ENCODE data around the gene TCP10L.

GRCh38 chr21:32566741-32567389 is 18.5 kb downstream of the TCP10L start:
- TF ChIP-seq POLR2A (IDR thresholded peaks at IDR 0.05) (no peak), CTCF (IDR thresholded peaks at IDR 0.05) (no peak)

Measured in transverse colon (tissue), 3 donors.